ENCODE measurements around the gene ATP10B.

Gene ATP10B

GRCh38 chr5:160692271-160692670 is 159.7 kb downstream of the ATP10B start:
- in situ Hi-C loops (cut with MboI; ENCODE audit: low sequenced_read_pairs), result no loop called here

- in situ Hi-C loops (cut with MboI; ENCODE audit: low sequenced_read_pairs), result no loop called here
These were observed 166.3 kb downstream of the ATP10B start for GRCh38 chr5:160685695-160686094.

GRCh38 chr5:160685219-160685618 is 166.8 kb downstream of the ATP10B start:
- in situ Hi-C loops (cut with MboI; ENCODE audit: low sequenced_read_pairs), result no loop called here

- in situ Hi-C loops (cut with MboI; ENCODE audit: low sequenced_read_pairs), result no loop called here
These were observed 172.3 kb downstream of the ATP10B start for GRCh38 chr5:160679567-160680309.

- in situ Hi-C loops (cut with MboI; ENCODE audit: low sequenced_read_pairs), result no loop called here
These were observed 176.0 kb downstream of the ATP10B start for GRCh38 chr5:160675988-160676387.

- in situ Hi-C loops (cut with MboI; ENCODE audit: low sequenced_read_pairs), result no loop called here
These were observed 177.1 kb downstream of the ATP10B start for GRCh38 chr5:160674901-160675300.

- in situ Hi-C loops (cut with MboI; ENCODE audit: low sequenced_read_pairs), result no loop called here
These were observed 179.5 kb downstream of the ATP10B start for GRCh38 chr5:160672521-160672920.

- in situ Hi-C loops (cut with MboI; ENCODE audit: low sequenced_read_pairs), result no loop called here
These were observed 183.7 kb downstream of the ATP10B start for GRCh38 chr5:160668356-160668755.

GRCh38 chr5:160667160-160667559 is 184.9 kb downstream of the ATP10B start:
- in situ Hi-C loops (cut with MboI; ENCODE audit: low sequenced_read_pairs), result no loop called here

- in situ Hi-C loops (cut with MboI; ENCODE audit: low sequenced_read_pairs), result no loop called here
These were observed 186.6 kb downstream of the ATP10B start for GRCh38 chr5:160665460-160665859.

GRCh38 chr5:160660132-160660531 is 191.9 kb downstream of the ATP10B start:
- in situ Hi-C loops (cut with MboI; ENCODE audit: low sequenced_read_pairs), result no loop called here

- in situ Hi-C loops (cut with MboI; ENCODE audit: low sequenced_read_pairs), result no loop called here
These were observed 194.2 kb downstream of the ATP10B start for GRCh38 chr5:160657622-160658458.

- in situ Hi-C loops (cut with MboI; ENCODE audit: low sequenced_read_pairs), result no loop called here
These were observed 194.9 kb downstream of the ATP10B start for GRCh38 chr5:160657068-160657507.

GRCh38 chr5:160655717-160656116 is 196.3 kb downstream of the ATP10B start:
- in situ Hi-C loops (cut with MboI; ENCODE audit: low sequenced_read_pairs), result no loop called here

- in situ Hi-C loops (cut with MboI; ENCODE audit: low sequenced_read_pairs), result no loop called here
These were observed 200.0 kb downstream of the ATP10B start for GRCh38 chr5:160651692-160652645.

GRCh38 chr5:160649304-160649703 is 202.7 kb downstream of the ATP10B start:
- in situ Hi-C loops (cut with MboI; ENCODE audit: low sequenced_read_pairs), result no loop called here

- in situ Hi-C loops (cut with MboI; ENCODE audit: low sequenced_read_pairs), result no loop called here
These were observed 206.0 kb downstream of the ATP10B start for GRCh38 chr5:160646033-160646432.

GRCh38 chr5:160643616-160644240 is 208.3 kb downstream of the ATP10B start:
- in situ Hi-C loops (cut with MboI; ENCODE audit: low sequenced_read_pairs), result no loop called here

GRCh38 chr5:160641405-160641804 is 210.6 kb downstream of the ATP10B start:
- in situ Hi-C loops (cut with MboI; ENCODE audit: low sequenced_read_pairs), result no loop called here

- in situ Hi-C loops (cut with MboI; ENCODE audit: low sequenced_read_pairs), result no loop called here
These were observed 211.6 kb downstream of the ATP10B start for GRCh38 chr5:160640406-160640805.
